Dendritic cell treated with granulocyte-macrophage colony-stimulating factor and Interleukin-4, amounts not matched to agents 40 ng/mL and 50 ng/mL, for 4 days (primary cell): Measurements from ENCODE around the gene PLXNA2.

Experiments used
- H3K27ac Mint-ChIP-seq: one replicate; pipeline ENCODE4 v1.8.0; 2022; ENCODE audit warnings: mild to moderate bottlenecking, mixed read lengths
- H3K27me3 Mint-ChIP-seq: one replicate; pipeline ENCODE4 v1.8.0; 2022; ENCODE audit warnings: mild to moderate bottlenecking, mixed read lengths
- H3K36me3 Mint-ChIP-seq: one replicate; pipeline ENCODE4 v1.8.0; 2022; ENCODE audit warnings: low read depth, mixed read lengths
- H3K4me1 Mint-ChIP-seq: one replicate; pipeline ENCODE4 v1.8.0; 2022; ENCODE audit warnings: low read depth, mixed read lengths
- H3K4me3 Mint-ChIP-seq: one replicate; pipeline ENCODE4 v1.8.0; 2022; ENCODE audit warnings: mild to moderate bottlenecking, moderate library complexity, mixed read lengths
- H3K9me3 Mint-ChIP-seq: one replicate; pipeline ENCODE4 v1.8.0; 2022; ENCODE audit warnings: mixed read lengths
- intact Hi-C: fragments of 100-400 bp; cut with micrococcal nuclease; formaldehyde crosslinking; loops from one replicate; pipeline ENCODE4 v1.15.0; 2022

Gene PLXNA2, protein sequence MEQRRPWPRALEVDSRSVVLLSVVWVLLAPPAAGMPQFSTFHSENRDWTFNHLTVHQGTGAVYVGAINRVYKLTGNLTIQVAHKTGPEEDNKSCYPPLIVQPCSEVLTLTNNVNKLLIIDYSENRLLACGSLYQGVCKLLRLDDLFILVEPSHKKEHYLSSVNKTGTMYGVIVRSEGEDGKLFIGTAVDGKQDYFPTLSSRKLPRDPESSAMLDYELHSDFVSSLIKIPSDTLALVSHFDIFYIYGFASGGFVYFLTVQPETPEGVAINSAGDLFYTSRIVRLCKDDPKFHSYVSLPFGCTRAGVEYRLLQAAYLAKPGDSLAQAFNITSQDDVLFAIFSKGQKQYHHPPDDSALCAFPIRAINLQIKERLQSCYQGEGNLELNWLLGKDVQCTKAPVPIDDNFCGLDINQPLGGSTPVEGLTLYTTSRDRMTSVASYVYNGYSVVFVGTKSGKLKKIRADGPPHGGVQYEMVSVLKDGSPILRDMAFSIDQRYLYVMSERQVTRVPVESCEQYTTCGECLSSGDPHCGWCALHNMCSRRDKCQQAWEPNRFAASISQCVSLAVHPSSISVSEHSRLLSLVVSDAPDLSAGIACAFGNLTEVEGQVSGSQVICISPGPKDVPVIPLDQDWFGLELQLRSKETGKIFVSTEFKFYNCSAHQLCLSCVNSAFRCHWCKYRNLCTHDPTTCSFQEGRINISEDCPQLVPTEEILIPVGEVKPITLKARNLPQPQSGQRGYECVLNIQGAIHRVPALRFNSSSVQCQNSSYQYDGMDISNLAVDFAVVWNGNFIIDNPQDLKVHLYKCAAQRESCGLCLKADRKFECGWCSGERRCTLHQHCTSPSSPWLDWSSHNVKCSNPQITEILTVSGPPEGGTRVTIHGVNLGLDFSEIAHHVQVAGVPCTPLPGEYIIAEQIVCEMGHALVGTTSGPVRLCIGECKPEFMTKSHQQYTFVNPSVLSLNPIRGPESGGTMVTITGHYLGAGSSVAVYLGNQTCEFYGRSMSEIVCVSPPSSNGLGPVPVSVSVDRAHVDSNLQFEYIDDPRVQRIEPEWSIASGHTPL (N-terminal part only)

GRCh38 chr1:208243967-208244916 is at the start of gene PLXNA2:
Gene PLXNA2, minus strand, starts transcription at chr1:208244384. Its CDS starts 26,462 bp downstream, at chr1:208217922.
- H3K9me3 Mint-ChIP-seq = no peaks in the 10 kb centered on the region
- H3K36me3 Mint-ChIP-seq = peaks cover 8% of the 10 kb centered on the region
- peaks cover 41% of the 10 kb centered on the region for H3K4me1 Mint-ChIP-seq
- H3K27me3 Mint-ChIP-seq = peaks cover 55% of the 10 kb centered on the region
- peak within 1 kb of the TSS; percentile 89 for H3K27ac Mint-ChIP-seq
- intact Hi-C loops = loop anchor here (2.0 kb wide), 2 partner anchors 151 to 223 kb away; no protein-coding TSS in a partner anchor
- H3K4me3 Mint-ChIP-seq = peak within 1 kb of the TSS; percentile 98

GRCh38 chr1:208292908-208293307 is 48.7 kb upstream of the PLXNA2 start:
- Mint-ChIP-seq H3K27me3 (peaks cover 6% of the 10 kb centered on the region), H3K4me1 (no peaks in the 10 kb centered on the region), H3K9me3 (no peaks in the 10 kb centered on the region), H3K36me3 (no peaks in the 10 kb centered on the region), H3K4me3 (no peak overlapping the region), H3K27ac (no peak overlapping the region)
- intact Hi-C loops = no loop called here

DNA sequence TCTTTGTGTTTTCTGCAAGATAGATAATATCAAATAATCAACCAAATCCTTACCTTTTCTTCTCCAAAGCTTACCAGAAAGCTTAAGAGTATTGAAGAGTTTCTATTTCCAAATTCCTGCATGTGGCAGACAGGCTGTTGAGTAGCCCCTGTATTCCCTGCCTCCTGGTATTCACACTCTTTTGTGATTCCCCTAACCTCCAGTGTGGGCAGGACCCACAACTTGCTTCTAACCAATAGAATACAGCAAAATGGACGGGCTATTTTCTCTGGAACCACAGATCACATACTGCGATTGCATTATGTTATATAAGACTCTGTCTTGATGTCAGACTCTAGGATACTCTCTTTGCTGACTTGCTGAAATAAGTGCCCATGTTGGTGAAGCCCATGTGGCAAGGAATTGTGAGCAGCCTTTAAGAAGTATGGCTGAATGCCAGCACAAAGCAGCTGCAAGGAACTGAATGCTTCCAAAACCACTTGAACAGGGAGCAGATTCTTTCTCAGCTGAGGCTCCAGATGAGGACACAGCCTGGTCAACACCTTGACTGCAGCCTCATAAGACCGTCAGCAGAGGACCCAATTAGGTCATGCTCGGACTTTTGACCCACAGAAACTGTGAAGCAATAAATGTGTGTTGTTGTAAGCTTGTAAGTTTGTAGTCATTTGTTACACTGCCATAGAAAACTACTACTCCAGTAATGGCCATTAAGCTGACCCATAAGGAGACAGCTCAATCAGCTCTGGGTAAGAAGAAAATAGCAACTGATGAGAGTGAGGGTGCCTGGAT is 47.9 kb upstream of the PLXNA2 start:
- Mint-ChIP-seq H3K27me3 (peaks cover 8% of the 10 kb centered on the region), H3K4me1 (no peaks in the 10 kb centered on the region), H3K9me3 (no peaks in the 10 kb centered on the region), H3K27ac (no peak overlapping the region), H3K4me3 (no peak overlapping the region), H3K36me3 (no peaks in the 10 kb centered on the region)
- intact Hi-C loops = no loop called here

- no peak overlapping the region for H3K4me3 Mint-ChIP-seq
- peaks cover 8% of the 10 kb centered on the region for H3K27me3 Mint-ChIP-seq
- H3K9me3 Mint-ChIP-seq = no peaks in the 10 kb centered on the region
- intact Hi-C loops = no loop called here
- no peaks in the 10 kb centered on the region for H3K36me3 Mint-ChIP-seq
- H3K27ac Mint-ChIP-seq = no peak overlapping the region
- no peaks in the 10 kb centered on the region for H3K4me1 Mint-ChIP-seq
These were observed 46.9 kb upstream of the PLXNA2 start for GRCh38 chr1:208291129-208291528.

DNA sequence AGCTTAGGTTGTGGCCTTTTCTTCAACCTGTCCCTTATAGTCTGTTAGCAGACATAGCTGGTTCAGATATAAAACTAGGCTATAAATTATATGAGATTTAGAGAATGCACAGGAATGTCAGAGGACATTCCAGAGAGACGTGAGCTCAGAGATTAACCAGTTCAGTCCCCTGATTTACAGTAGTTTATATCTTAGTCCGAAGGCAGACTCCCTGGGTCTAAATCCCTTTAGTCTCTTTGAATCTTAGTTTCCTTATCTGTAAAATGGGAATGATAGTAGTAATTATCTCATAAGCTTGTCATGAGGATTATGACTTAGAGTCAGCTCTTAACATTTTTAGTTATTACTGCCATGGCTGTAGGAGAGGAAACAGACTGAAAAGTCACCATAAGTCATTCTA is 45.5 kb upstream of the PLXNA2 start:
- no peaks in the 10 kb centered on the region for H3K4me1 Mint-ChIP-seq
- H3K4me3 Mint-ChIP-seq = no peak overlapping the region
- peaks cover 8% of the 10 kb centered on the region for H3K27me3 Mint-ChIP-seq
- no peaks in the 10 kb centered on the region for H3K36me3 Mint-ChIP-seq
- intact Hi-C loops = no loop called here
- no peaks in the 10 kb centered on the region for H3K9me3 Mint-ChIP-seq
- H3K27ac Mint-ChIP-seq = no peak overlapping the region

- no peaks in the 10 kb centered on the region for H3K9me3 Mint-ChIP-seq
- no peak overlapping the region for H3K27ac Mint-ChIP-seq
These were observed 44.3 kb upstream of the PLXNA2 start for GRCh38 chr1:208288495-208288894.

GRCh38 chr1:208280681-208281450 is 36.7 kb upstream of the PLXNA2 start:
- Mint-ChIP-seq H3K4me3 (no peak overlapping the region), H3K27ac (no peak overlapping the region), H3K36me3 (no peaks in the 10 kb centered on the region), H3K9me3 (no peaks in the 10 kb centered on the region), H3K4me1 (no peaks in the 10 kb centered on the region), H3K27me3 (peaks cover 18% of the 10 kb centered on the region)
- intact Hi-C loops = no loop called here

More at GRCh38 chr1:208288495-208288894, 44.3 kb upstream of the PLXNA2 start:
- no peak overlapping the region for H3K4me3 Mint-ChIP-seq
- no peaks in the 10 kb centered on the region for H3K36me3 Mint-ChIP-seq
- peaks cover 7% of the 10 kb centered on the region for H3K27me3 Mint-ChIP-seq
- intact Hi-C loops = no loop called here
- H3K4me1 Mint-ChIP-seq = no peaks in the 10 kb centered on the region

DNA sequence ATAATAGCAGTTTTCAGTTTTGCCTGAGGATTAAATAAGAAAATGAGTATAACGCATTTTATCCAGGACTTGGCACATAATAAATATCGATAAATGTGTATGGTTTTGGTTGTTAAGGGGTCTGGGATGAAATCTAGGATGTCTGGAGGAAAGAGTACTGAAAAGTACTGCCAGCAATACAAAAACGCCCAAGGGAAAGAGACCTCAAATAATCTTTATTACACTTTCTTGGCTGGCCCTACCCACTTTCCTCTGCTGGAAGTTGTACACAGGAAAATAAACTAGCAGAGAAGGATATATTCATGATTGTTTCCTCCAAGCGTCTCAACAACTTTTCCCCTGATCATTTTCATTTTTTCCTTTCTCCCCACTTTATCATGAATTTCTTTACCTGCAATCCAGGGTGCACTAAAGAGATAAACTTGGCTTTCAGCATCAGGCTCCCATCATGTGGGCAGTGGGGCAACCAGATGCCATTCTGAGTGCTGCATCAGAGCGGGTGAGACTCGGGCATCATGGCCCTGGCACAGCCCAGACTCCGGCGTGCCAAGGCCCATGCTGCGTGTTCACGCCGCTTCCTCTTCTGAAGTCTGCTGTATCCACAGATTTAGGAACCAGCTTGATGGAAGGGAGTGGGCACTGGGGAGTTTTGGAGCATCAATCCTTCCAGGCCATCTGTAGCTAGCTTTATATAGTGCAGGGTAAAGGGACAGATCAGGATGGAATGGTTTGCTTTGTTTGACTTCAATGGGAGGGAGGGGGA is 35.8 kb upstream of the PLXNA2 start:
- H3K4me3 Mint-ChIP-seq = no peak overlapping the region
- peaks cover 17% of the 10 kb centered on the region for H3K27me3 Mint-ChIP-seq
- no peaks in the 10 kb centered on the region for H3K36me3 Mint-ChIP-seq
- H3K4me1 Mint-ChIP-seq = no peaks in the 10 kb centered on the region
- H3K27ac Mint-ChIP-seq = no peak overlapping the region
- H3K9me3 Mint-ChIP-seq = no peaks in the 10 kb centered on the region
- intact Hi-C loops = no loop called here

DNA sequence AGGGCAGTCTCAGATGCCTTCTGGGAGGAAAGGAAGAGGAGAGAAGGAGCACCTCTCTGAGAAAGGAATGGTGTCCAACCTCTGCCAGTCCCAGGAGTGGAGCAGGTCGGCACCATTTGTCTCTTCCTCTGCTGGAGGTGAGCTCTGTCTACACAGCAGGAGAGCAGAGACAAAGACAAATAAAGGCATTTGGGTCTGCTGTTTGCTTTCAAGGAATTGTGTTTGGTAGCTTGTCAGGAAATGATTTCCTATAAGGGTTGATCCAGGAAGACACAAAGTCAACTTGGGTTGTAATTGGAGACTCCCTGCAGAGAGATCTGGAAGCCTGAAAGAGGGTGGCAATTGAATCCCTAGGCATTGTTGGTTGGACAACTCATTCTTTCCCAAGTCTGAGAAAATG is 34.5 kb upstream of the PLXNA2 start:
- Mint-ChIP-seq H3K4me3 (no peak overlapping the region), H3K27me3 (peaks cover 15% of the 10 kb centered on the region), H3K4me1 (no peaks in the 10 kb centered on the region), H3K27ac (no peak overlapping the region), H3K36me3 (no peaks in the 10 kb centered on the region), H3K9me3 (no peaks in the 10 kb centered on the region)
- intact Hi-C loops = no loop called here

GRCh38 chr1:208276757-208277435 is 32.7 kb upstream of the PLXNA2 start:
- Mint-ChIP-seq H3K9me3 (no peaks in the 10 kb centered on the region), H3K27ac (no peak overlapping the region), H3K27me3 (peaks cover 15% of the 10 kb centered on the region), H3K36me3 (no peaks in the 10 kb centered on the region), H3K4me3 (no peak overlapping the region), H3K4me1 (no peaks in the 10 kb centered on the region)
- intact Hi-C loops = no loop called here

GRCh38 chr1:208275083-208275482 is 30.9 kb upstream of the PLXNA2 start:
- Mint-ChIP-seq H3K4me3 (no peak overlapping the region), H3K9me3 (no peaks in the 10 kb centered on the region), H3K27me3 (peaks cover 16% of the 10 kb centered on the region), H3K4me1 (no peaks in the 10 kb centered on the region), H3K27ac (no peak overlapping the region), H3K36me3 (no peaks in the 10 kb centered on the region)
- intact Hi-C loops = no loop called here
